Activated B cell treated with CpG ODN at 0.5 μM for 24 hours (primary cell): ENCODE data around the gene ALDH1L2. TPM values are rescaled to one million over a fixed set of nuclear protein-coding genes. Genes with fewer than 3 reads are reported as not detected.

Experiments
- ATAC-seq: fragments of 200-7000 bp; cut with Tn5 transposase; one replicate; pipeline ENCODE4 v1.10.0; 2021; ENCODE audit warnings: low read depth, mild to moderate bottlenecking, moderate library complexity
- CTCF ChIA-PET: fragments of 350-600 bp; sonication (Branson Sonifier 250); formaldehyde crosslinking; loops from one replicate; lab custom pipeline; 2021; ENCODE audit warnings: antibody characterized with exemption; lab: Charles Lee
- POLR2A ChIA-PET: fragments of 350-600 bp; sonication (Branson Sonifier 250); formaldehyde crosslinking; loops from one replicate; lab custom pipeline; 2021; ENCODE audit warnings: antibody characterized with exemption; lab: Charles Lee
- DNase-seq: peaks from one replicate; pipeline ENCODE4 v3.0.0; 2022
- H3K27ac Mint-ChIP-seq: one replicate; pipeline ENCODE4 v1.8.0; 2020; ENCODE audit warnings: mixed read lengths
- H3K27me3 Mint-ChIP-seq: one replicate; pipeline ENCODE4 v1.8.0; 2021; ENCODE audit warnings: mixed read lengths
- H3K36me3 Mint-ChIP-seq: one replicate; pipeline ENCODE4 v1.8.0; 2021; ENCODE audit warnings: low read depth, mixed read lengths
- H3K4me1 Mint-ChIP-seq: one replicate; pipeline ENCODE4 v1.8.0; 2021; ENCODE audit warnings: mixed read lengths
- H3K4me3 Mint-ChIP-seq: one replicate; pipeline ENCODE4 v1.8.0; 2020; ENCODE audit warnings: mild to moderate bottlenecking, mixed read lengths
- H3K9me3 Mint-ChIP-seq: one replicate; pipeline ENCODE4 v1.8.0; 2020; ENCODE audit warnings: mixed read lengths
- intact Hi-C: fragments of 100-400 bp; cut with micrococcal nuclease; formaldehyde crosslinking; loops from one replicate; pipeline ENCODE4 v1.15.1; 2024
- total RNA-seq: library from RNA; stranded (reverse); gene quantifications from 2 replicates; pipeline ENCODE4 v1.2.3, GENCODE V29; 2022
- TF ChIP-seq, protein P1 (sequence below): fragments of 200-600 bp; IDR thresholded peaks from one replicate; pipeline ENCODE4 v1.8.0; 2022; ENCODE audit warnings: antibody characterized with exemption, mild to moderate bottlenecking

ALDH1L2 gene
- 5.2 and 6.5 TPM in 2 replicates for total RNA-seq

DNA sequence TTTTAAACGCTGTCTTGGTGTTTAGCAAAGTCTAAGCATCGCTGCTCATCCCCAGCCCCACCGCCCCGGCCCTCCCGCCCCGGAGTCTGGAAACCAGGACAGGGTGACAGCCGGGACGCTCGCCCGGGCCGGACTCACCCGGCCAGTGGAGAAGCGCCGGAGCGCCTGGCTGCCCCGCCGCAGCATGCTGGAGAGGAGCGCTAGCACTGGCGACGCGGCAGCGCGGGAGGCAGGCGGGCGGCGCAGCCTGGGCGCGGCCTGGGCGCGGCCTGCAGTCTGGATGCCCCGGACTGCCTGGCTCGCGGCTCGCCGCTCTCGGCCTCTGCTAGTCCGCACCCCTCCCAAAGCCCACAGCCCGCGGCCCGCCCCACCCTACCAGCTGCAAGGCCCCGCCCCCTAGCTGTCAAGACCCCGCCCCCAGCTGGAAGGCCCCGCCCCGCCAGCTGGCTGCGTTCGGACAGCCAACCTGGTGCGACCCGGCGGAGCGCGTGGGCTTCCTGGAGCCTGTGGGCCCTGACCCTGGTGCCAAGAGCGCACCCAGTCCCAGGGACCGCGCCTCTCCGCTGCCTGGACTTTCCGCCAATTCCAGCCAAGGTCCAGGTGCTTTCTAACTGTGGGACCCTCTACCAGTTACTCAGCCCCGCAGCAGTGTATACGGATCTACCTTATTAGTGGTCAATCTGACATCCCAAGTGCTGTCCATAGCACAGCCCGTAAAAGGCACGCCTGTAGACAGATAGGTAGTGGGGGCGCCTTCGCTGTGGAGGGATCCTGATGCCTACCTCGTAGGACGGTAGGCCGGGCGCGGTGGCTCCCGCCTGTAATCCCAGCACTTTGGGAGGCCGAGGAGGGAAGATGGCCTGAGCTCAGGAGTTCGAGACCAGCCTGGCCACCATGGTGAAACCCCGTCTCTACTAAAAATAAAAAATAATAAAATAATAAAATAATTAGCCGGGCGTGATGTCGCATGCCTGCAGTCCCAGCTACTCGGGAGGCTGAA is at the start of gene ALDH1L2:
ALDH1L2 (minus strand) TSS at position 208 of the 1,000 bp plus-strand sequence; CDS start at position 186, 22 bp downstream.
- Mint-ChIP-seq H3K36me3 (no peaks in the 10 kb centered on the region), H3K4me3 (peak within 1 kb of the TSS; percentile 86), H3K9me3 (peaks cover 4% of the 10 kb centered on the region), H3K27me3 (peaks cover 10% of the 10 kb centered on the region), H3K27ac (peak within 1 kb of the TSS; percentile 41), H3K4me1 (peaks cover 9% of the 10 kb centered on the region)
- intact Hi-C loops = loop anchor here (1.0 to 10.0 kb wide), 2 partner anchors 23 to 1620 kb away; partner anchors contain the start of gene WASHC4
- DNase-seq = peak; percentile 56
- POLR2A ChIA-PET = interaction anchor here (0.6 to 2.4 kb wide), 2 partner anchors 24 to 801 kb away, joined by 3 to 29 read pairs; partner anchors contain the start of gene WASHC4
- peak; percentile 96 for ATAC-seq
- CTCF ChIA-PET = no interaction called here
- TF ChIP-seq, protein P1, sequence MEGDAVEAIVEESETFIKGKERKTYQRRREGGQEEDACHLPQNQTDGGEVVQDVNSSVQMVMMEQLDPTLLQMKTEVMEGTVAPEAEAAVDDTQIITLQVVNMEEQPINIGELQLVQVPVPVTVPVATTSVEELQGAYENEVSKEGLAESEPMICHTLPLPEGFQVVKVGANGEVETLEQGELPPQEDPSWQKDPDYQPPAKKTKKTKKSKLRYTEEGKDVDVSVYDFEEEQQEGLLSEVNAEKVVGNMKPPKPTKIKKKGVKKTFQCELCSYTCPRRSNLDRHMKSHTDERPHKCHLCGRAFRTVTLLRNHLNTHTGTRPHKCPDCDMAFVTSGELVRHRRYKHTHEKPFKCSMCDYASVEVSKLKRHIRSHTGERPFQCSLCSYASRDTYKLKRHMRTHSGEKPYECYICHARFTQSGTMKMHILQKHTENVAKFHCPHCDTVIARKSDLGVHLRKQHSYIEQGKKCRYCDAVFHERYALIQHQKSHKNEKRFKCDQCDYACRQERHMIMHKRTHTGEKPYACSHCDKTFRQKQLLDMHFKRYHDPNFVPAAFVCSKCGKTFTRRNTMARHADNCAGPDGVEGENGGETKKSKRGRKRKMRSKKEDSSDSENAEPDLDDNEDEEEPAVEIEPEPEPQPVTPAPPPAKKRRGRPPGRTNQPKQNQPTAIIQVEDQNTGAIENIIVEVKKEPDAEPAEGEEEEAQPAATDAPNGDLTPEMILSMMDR = no peak

DNA sequence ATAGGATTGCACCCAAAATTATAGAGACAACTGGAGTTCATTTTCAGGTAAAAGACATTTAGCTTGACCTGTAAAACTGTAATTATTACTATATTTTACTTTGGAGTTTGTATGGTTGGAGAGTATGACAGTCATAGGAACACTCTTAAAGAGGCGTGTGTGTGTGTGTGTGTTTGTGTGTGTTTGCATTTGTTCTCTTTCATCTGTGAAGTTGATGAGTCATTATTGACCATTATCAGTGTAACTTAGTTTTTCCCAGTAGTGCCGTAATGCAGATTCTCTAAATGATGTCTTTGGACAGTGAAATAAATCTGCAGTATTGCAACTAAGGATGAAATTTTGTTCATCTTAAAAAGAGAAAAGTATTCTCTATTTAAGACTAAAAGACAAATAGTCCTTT is 36.3 kb upstream of the ALDH1L2 start:
- intact Hi-C loops = loop anchor here (1.0 kb wide), 1 partner anchor 8 kb away; no protein-coding TSS in a partner anchor
- Mint-ChIP-seq H3K27me3 (no peaks in the 10 kb centered on the region), H3K36me3 (peaks cover 86% of the 10 kb centered on the region), H3K4me1 (peaks cover 4% of the 10 kb centered on the region), H3K4me3 (no peak overlapping the region), H3K27ac (no peak overlapping the region), H3K9me3 (no peaks in the 10 kb centered on the region)
- TF ChIP-seq, protein P1 = no peak
- no peak for DNase-seq
- ChIA-PET CTCF (no interaction called here), POLR2A (no interaction called here)
- ATAC-seq = no peak

DNA sequence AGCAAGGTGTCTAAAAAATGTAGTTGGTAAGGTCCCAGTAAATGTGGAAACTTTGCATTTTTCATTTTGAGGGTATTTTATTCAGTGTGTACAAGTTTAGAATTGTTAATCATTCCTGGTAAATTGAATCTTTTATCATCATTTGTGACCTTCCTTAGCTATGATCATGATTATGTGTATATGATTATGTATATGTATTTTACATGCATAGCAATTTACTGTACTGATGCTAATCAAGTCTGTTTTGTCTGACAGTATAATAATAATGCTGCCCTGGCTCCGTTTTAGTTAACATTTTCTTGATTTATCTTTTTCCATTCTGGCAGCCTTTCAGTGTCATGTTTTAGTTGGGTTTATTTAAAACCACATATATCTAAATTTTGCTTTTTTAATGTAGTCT is 32.7 kb upstream of the ALDH1L2 start:
- no peak overlapping the region for H3K4me3 Mint-ChIP-seq
- DNase-seq (no peak), ATAC-seq (no peak)
- POLR2A ChIA-PET = interaction anchor here (1.1 kb wide), 1 partner anchor 9 kb away, joined by 3 read pairs; no protein-coding TSS in a partner anchor
- peaks cover 27% of the 10 kb centered on the region for H3K4me1 Mint-ChIP-seq
- intact Hi-C loops = no loop called here
- TF ChIP-seq, protein P1 = no peak
- peaks cover 84% of the 10 kb centered on the region for H3K36me3 Mint-ChIP-seq
- H3K9me3 Mint-ChIP-seq = no peaks in the 10 kb centered on the region
- CTCF ChIA-PET = no interaction called here
- no peak overlapping the region for H3K27ac Mint-ChIP-seq
- no peaks in the 10 kb centered on the region for H3K27me3 Mint-ChIP-seq

DNA sequence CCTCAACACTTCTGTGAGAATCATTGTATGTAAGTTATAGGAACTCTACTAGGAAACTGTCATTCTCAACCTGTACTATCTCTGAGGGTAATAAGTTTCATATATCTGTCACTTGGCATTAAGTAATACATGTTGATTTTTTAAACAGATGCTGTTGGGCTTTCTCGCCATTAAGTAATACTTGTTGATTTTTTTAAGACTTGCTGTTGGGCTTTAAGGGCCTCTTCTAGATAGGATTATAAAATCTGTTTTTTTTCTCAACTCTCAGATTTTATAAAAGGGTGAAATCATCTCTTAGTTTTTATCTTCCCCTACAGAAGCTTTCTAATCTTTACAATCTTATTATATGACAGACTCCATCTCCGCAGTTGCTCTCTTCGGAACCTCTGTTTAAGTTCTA is 28.8 kb upstream of the ALDH1L2 start:
- peak overlapping the region; percentile 27 for H3K27ac Mint-ChIP-seq
- DNase-seq = no peak
- intact Hi-C loops = loop anchor here (5.0 kb wide), 1 partner anchor 34 kb away; no protein-coding TSS in a partner anchor
- no peaks in the 10 kb centered on the region for H3K9me3 Mint-ChIP-seq
- H3K4me1 Mint-ChIP-seq = peaks cover 47% of the 10 kb centered on the region
- H3K4me3 Mint-ChIP-seq = peak overlapping the region; percentile 29
- ChIA-PET CTCF (no interaction called here), POLR2A (no interaction called here)
- H3K36me3 Mint-ChIP-seq = peaks cover 80% of the 10 kb centered on the region
- TF ChIP-seq, protein P1 = no peak
- no peaks in the 10 kb centered on the region for H3K27me3 Mint-ChIP-seq
- no peak for ATAC-seq

DNA sequence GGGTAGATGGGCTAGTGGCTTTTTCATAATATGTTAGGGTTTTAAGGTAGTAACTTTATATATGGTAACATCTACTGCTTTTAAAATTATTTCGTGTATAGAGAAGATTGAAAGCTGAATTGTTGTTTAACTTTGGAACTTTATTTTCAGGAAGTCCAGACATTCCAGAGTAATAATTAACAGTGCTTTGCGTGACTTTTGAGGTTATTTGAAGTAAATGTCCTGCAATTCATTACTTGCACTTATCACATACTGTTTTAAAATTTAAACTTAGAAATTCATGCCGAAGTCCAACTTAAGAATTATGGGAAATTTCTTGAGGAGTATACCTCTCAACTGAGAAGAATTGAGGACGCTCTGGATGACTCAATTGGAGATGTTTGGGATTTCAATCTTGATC is 26.6 kb upstream of the ALDH1L2 start:
- Mint-ChIP-seq H3K27me3 (no peaks in the 10 kb centered on the region), H3K4me3 (no peak overlapping the region), H3K9me3 (no peaks in the 10 kb centered on the region), H3K36me3 (peaks cover 65% of the 10 kb centered on the region), H3K27ac (peak overlapping the region; percentile 68), H3K4me1 (peaks cover 49% of the 10 kb centered on the region)
- ChIA-PET POLR2A (no interaction called here), CTCF (no interaction called here)
- intact Hi-C loops = loop anchor here (5.0 kb wide), 1 partner anchor 36 kb away; no protein-coding TSS in a partner anchor
- TF ChIP-seq, protein P1 = no peak
- DNase-seq = no peak
- no peak for ATAC-seq
